Measurements from ENCODE around the gene ITGA6.

DNA sequence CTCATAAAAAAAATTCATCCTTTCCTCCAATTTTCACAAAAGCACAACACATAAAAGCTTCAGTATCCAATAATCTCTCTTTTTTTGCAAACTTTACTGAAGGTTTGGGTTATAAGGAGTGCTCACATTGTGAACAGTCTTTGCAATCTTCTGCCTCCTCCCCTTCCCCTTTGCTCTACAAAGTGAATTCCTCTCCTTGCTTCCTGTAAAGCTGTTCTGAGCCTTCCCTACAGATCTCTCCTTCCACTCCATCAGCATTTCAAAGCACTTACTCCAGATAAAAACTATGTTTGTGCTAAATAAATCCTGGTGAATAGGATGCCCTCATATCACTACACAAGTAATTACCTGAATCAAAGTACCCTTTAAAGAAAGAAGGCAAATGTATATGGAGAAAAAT lies 123.9 kb downstream of the ITGA6 start:
- TF ChIP-seq EZH2 (IDR thresholded peaks at IDR 0.05), result no peak
- no peak for TF ChIP-seq POLR2AphosphoS5 (IDR thresholded peaks at IDR 0.05; ENCODE audit: borderline replicate concordance, low read depth, low read length)
- TF ChIP-seq FOXP2 (optimal IDR thresholded peaks at IDR 0.05; ENCODE audit: control extremely low read depth, extremely low read length, insufficient read depth), result no peak

Measured in SK-N-MC (cell line).